Uterus (tissue), 4 donors: Measurements from ENCODE around the gene SLIT3. TPM values are rescaled to one million over a fixed set of nuclear protein-coding genes. Genes with fewer than 3 reads are reported as not detected.

Experiments used
- DNase-seq, 2 donors: peaks; one replicate each; pipeline ENCODE4 v3.0.0-alpha.2; 2019 to 2020
- H3K27ac ChIP-seq, 2 donors: fragments of 200-600 bp; sonication (generic); 1 replicate in 1 of 2; 2 replicates in 1 of 2; pipeline ENCODE4 v1.5.1; 2016 to 2018
- H3K27me3 ChIP-seq, 2 donors: fragments of 200-600 bp; sonication (generic); one replicate each; pipeline ENCODE4 v1.5.1; 2018 to 2019; ENCODE audit warnings: control low read depth in 1 of 2
- H3K36me3 ChIP-seq, 2 donors: fragments of 200-600 bp; sonication (generic); one replicate each; pipeline ENCODE4 v1.5.1; 2019; ENCODE audit warnings: control low read depth in 1 of 2
- H3K4me1 ChIP-seq, 2 donors: fragments of 200-600 bp; sonication (generic); one replicate each; pipeline ENCODE4 v1.5.1; 2018 to 2019; ENCODE audit warnings: control low read depth in 1 of 2
- H3K4me3 ChIP-seq, 2 donors: fragments of 200-600 bp; sonication (generic); 1 replicate in 1 of 2; 2 replicates in 1 of 2; pipeline ENCODE4 v1.5.1; 2018 to 2019; ENCODE audit warnings: mild to moderate bottlenecking in 1 of 2
- H3K9me3 ChIP-seq, 2 donors: fragments of 200-600 bp; sonication (generic); one replicate each; pipeline ENCODE4 v1.5.1; 2019; ENCODE audit warnings: control low read depth in 1 of 2
- CTCF ChIP-seq, 4 experiments: fragments of 200-600 bp in 2 of 4; fragments of 450-650 bp in 2 of 4; sonication (generic) in 2 of 4; IDR thresholded peaks; one replicate each; pipeline ENCODE4 v1.5.1; 2016 to 2019; ENCODE audit warnings: antibody characterized with exemption in 4 of 4, mild to moderate bottlenecking in 2 of 4, moderate library complexity in 1 of 4
- POLR2A ChIP-seq, 2 donors: fragments of 450-650 bp; IDR thresholded peaks; one replicate each; pipeline ENCODE4 v1.6.1; 2016; ENCODE audit warnings: antibody characterized with exemption in 2 of 2, mild to moderate bottlenecking in 1 of 2, moderate library complexity in 1 of 2
- intact Hi-C: fragments of 100-400 bp; cut with DNase I; formaldehyde crosslinking; loops from one replicate; pipeline ENCODE4 v1.15.1; 2023; ENCODE audit warnings: low total_unique reads
- total RNA-seq, 4 donors: library from RNA; depleted of rRNA in 3 of 4; stranded (reverse); fragments of >200 nt in 3 of 4; gene quantifications; one replicate each; pipeline versions ENCODE4 v1.1.0 to v1.2.4, GENCODE V29; 2014 to 2023
- donor health status: DM: yes; HTN: yes; CAD: no.

The SLIT3 gene
- total RNA-seq, 4 donors from 2014 or later, result 9.4 to 62.2 (median 28.1) TPM

GRCh38 chr5:168836603-168837231 lies 464.2 kb downstream of the SLIT3 start:
- Histone ChIP-seq H3K4me1 (no peaks in the 10 kb centered on the region), H3K36me3 (no peaks in the 10 kb centered on the region), H3K27me3 (no peaks in the 10 kb centered on the region), H3K9me3 (no peaks in the 10 kb centered on the region), H3K27ac (no peak overlapping the region), H3K4me3 (no peak overlapping the region)
- TF ChIP-seq POLR2A (IDR thresholded peaks at IDR 0.05) (no peak), CTCF (IDR thresholded peaks at IDR 0.05) (no peak)
- no peak for DNase-seq
- intact Hi-C loops, result no loop called here

- Histone ChIP-seq H3K27ac (no peak overlapping the region), H3K9me3 (no peaks in the 10 kb centered on the region), H3K36me3 (no peaks in the 10 kb centered on the region), H3K4me3 (no peak overlapping the region), H3K27me3 (no peaks in the 10 kb centered on the region), H3K4me1 (no peaks in the 10 kb centered on the region)
- no peak for TF ChIP-seq CTCF (IDR thresholded peaks at IDR 0.05)
- no peak for TF ChIP-seq POLR2A (IDR thresholded peaks at IDR 0.05)
- no peak for DNase-seq
- intact Hi-C loops, result no loop called here
Observed at GRCh38 chr5:168833936-168834335, 467.0 kb downstream of the SLIT3 start.

- TF ChIP-seq CTCF (IDR thresholded peaks at IDR 0.05), result no peak
- TF ChIP-seq POLR2A (IDR thresholded peaks at IDR 0.05), result no peak
Observed at GRCh38 chr5:168833383-168833782, 467.6 kb downstream of the SLIT3 start.

GRCh38 chr5:168832308-168832707 lies 468.6 kb downstream of the SLIT3 start:
- Histone ChIP-seq H3K4me3 (no peak overlapping the region), H3K36me3 (no peaks in the 10 kb centered on the region), H3K27ac (no peak overlapping the region), H3K27me3 (no peaks in the 10 kb centered on the region), H3K4me1 (no peaks in the 10 kb centered on the region), H3K9me3 (no peaks in the 10 kb centered on the region)
- DNase-seq, result no peak
- intact Hi-C loops, result no loop called here
- TF ChIP-seq CTCF (IDR thresholded peaks at IDR 0.05) (no peak), POLR2A (IDR thresholded peaks at IDR 0.05) (no peak)

More at GRCh38 chr5:168833383-168833782, 467.6 kb downstream of the SLIT3 start:
- H3K9me3 ChIP-seq, result no peaks in the 10 kb centered on the region
- DNase-seq, result no peak
- H3K36me3 ChIP-seq, result no peaks in the 10 kb centered on the region
- H3K27ac ChIP-seq, result no peak overlapping the region
- no peak overlapping the region for H3K4me3 ChIP-seq
- intact Hi-C loops, result no loop called here
- no peaks in the 10 kb centered on the region for H3K27me3 ChIP-seq
- H3K4me1 ChIP-seq, result no peaks in the 10 kb centered on the region

GRCh38 chr5:168831383-168831782 lies 469.6 kb downstream of the SLIT3 start:
- no peaks in the 10 kb centered on the region for H3K36me3 ChIP-seq
- intact Hi-C loops, result no loop called here
- no peak for DNase-seq
- H3K27me3 ChIP-seq, result no peaks in the 10 kb centered on the region
- H3K4me3 ChIP-seq, result no peak overlapping the region
- H3K4me1 ChIP-seq, result no peaks in the 10 kb centered on the region
- no peaks in the 10 kb centered on the region for H3K9me3 ChIP-seq
- TF ChIP-seq POLR2A (IDR thresholded peaks at IDR 0.05), result no peak
- TF ChIP-seq CTCF (IDR thresholded peaks at IDR 0.05), result no peak
- H3K27ac ChIP-seq, result no peak overlapping the region
